GM04503 (cell line): ENCODE results near the gene PTGER2.
A peak's percentile ranks its signal among the peaks of the same experiment; 100 is the strongest.

Experiments used
- DNase-seq: peaks from one replicate; pipeline ENCODE4 v3.0.0-alpha.2; 2012; ENCODE audit warnings: low read depth

Gene PTGER2

GRCh38 chr14:52339262-52339661, 25.1 kb downstream of the PTGER2 start:
- no peak for DNase-seq

DNA sequence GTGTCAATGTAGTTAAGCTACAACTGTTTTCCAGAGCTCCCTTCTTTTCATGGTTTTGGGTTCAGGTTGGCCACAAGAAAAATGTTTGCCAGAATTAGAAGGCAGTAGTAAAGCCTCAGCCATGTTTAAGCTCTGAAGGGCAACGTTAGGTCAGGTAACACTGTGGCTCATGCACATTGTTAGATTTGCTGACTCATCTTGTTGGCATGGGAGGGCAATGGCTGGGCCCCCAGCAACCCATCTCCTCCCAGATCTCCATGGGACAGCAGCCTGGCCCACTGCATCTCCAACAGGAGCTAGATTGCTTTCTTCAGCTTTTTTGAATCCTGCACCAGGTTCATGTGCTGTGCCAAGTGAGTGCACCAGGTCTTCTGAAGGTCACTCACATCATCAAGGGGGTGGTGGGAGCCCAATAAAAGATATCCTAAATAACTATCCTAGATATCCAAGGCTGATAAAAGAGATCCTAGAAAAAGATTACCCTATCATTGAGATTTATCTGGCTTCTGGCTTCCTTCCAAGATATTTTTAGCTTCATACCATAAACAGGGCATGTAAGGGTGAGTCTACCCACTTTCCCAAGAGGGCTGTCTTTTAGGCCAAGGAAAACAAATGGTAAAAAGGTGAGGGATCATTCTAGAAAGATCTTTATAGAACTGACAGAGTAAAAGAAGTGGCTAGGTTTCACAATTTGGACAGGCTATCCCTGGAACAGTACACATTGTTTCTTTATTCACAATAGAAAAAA, 28.9 kb downstream of the PTGER2 start:
- DNase-seq, result no peak

DNA sequence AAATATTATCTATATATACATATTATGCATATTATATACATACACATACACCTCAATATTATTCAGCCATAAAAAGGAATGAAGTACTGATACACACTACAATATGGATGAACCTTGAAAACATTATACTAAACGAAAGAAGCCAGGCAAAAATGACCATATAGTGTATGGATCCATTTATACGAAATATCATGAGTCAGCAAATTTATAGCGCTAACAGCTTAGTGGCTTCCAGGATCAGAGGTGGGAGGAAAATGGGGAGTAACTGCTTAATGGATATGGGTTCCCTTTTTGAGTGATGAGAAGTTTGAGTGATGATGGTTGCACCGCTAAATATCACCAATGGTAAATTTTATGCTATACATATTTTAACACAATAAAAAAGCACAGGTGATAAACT, 32.7 kb downstream of the PTGER2 start:
- no peak for DNase-seq

DNA sequence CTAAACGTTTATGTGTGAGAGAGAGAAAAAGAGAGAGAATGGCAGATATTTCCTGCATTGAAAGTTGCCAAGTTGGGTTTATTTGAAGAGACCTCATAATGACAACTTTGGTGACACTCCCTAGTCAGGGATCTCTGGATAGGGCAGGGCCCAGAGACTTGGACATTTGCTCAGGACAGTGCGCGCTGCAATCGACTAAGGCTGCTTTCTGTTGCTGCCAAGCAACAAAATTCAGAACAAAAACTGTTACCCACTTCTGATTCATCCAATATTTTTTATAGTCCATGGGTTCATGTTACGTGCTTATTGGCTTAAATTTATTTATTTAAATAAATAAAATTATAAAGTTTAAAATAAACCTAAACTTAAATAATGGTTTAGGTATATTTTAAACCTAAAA, 34.2 kb downstream of the PTGER2 start:
- DNase-seq, result no peak

DNA sequence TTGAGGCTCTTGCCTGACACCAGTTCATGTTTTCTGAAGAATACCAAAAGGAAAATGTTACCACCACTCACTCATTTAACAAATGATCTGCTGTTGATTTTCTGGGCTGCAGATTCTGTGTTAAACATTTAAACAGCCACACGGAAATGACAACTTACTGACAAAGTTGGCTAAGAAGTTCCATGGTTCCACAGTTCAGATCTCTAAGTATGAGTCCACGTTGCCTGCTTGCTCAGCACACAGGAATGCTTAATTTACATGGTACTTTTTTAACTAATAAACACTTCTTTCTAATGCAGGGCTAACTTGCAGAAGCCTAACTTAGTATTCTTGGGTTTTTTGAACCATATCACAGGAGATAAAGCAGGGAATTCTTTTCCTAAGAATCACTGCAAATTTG, 34.7 kb downstream of the PTGER2 start:
- no peak for DNase-seq

DNA sequence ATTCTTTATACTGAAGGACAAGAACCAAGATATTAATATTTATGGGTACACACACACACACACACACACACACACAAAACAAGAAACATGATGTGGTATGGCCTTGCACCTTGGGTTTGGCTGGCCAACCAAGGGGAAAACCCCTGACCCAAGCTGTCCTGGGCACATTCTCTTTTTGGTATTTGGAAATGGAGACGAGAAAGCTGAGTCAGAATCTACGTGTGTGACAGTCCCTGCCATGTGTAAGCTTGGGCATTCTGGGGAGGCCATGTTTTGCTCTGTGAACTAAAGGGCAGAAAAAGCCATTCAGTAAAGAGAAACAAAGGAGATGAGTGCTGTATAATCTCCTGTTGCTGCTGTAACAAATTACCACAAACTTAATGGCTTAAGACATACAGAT, 35.6 kb downstream of the PTGER2 start:
- DNase-seq, result no peak

DNA sequence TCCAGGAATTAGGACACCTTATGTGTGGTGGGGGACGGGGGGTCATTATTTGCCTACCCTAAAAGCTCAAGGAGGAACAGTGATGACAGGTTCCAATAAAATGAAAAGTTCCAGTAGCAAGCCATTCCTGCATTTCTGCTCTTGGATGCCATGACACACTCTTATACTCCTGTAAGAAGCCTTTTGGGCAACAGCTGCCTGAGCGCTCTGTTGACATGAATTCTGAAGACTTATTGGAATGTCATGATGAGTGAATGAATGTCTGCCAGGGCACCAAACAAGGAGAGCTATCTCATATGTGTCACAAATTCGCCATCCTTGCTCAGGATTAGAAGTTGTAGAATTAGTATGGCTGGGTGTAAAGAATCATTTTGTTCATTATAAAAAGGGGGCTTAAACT, 36.3 kb downstream of the PTGER2 start:
- DNase-seq, result no peak

DNA sequence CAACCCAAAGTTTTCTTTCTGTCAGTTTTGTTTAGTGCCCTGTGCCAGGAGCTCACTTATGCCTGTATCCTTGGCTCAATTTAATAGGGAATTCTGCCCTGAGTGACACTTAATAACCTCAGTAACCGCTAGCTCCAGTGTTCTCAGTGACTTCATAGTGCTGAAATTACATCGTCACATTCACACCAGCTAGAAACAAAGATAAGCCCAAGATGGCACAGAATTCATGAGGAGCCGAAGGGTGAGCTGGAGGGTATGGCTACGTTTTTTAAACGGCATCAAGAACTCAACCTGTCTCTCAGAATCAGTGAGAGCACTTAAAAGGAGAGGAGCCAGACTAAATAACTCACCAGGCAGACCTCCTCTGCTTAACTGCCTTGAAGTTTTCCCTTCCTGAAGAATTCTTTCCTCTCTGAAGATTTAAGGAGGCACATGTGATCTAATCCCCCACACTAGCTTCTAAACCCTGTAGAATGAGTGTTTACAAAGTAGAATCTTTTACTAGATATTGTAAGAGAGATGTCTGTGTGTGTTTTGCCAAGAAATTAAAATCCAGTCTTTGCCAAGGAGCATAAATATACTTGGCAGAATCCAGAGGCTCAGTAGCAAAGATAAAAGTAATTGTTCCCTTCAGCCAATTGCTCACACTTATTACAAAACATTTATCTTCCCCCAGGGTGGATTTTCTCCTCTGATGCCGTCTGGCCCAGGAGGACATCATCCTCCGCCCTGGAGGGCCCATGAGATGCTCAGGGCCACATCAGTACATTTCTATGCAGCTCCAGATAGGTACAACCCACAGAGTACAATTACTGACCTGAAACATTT, 37.3 kb downstream of the PTGER2 start:
- peak; percentile 74 for DNase-seq

DNA sequence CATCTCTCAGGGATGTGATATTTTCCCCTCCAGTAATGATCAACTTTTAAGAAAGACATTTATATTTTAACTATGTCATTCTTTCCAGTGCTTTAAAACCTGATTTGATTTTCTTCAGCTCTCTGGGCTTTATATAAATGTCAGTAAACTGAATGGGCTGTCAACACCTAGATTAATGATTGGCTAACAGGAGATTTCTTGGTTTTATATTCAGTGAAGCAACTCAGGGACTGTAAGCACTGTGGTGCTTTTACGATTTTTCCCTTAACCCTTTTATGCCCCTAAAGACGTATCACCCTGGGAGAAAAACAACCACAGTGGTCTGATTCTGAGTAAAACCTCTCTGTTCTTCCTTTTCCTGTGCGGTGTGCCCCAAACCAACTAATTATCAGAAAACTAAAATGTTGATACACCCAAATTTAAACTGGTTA, 38.0 kb downstream of the PTGER2 start:
- DNase-seq, result no peak

GRCh38 chr14:52352569-52352968, 38.5 kb downstream of the PTGER2 start:
- DNase-seq, result no peak

DNA sequence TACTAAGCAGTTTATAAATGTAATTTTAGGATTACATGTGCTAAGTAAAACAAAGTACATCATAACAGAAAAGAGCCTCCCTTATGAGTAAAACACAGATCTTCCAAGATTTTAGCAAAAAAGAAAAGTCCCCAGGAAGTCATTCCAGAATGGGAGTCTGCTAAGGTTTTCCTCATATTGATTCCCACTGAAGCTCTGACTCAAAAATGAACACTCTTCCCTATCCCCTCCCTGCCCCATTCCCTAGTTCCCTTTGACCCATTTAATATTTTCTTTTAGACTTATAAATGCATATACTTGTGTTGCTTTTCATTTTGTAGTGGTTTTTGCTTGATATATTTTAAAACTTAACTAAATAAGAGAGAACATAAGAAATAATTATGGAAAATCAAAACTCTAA, 40.1 kb downstream of the PTGER2 start:
- no peak for DNase-seq

DNA sequence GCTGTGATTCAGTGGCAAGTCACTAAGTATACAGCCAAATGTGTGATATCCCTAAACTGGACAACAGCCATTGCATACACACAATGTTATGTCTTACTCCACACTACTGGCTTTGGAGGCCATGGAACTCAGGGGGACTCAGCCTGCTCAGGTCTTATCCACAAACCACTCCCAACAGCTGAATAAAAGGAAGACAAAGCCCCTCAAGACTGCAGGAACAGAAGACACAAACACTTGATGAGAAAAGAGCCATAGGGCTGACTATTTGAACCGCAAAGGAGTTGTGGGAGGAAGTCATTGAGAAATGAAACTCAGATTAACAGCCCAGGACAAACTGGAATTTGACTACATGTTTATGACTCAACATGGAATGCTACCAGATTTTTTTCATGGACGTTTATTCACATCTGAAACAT, 40.9 kb downstream of the PTGER2 start:
- DNase-seq, result peak; percentile 93

DNA sequence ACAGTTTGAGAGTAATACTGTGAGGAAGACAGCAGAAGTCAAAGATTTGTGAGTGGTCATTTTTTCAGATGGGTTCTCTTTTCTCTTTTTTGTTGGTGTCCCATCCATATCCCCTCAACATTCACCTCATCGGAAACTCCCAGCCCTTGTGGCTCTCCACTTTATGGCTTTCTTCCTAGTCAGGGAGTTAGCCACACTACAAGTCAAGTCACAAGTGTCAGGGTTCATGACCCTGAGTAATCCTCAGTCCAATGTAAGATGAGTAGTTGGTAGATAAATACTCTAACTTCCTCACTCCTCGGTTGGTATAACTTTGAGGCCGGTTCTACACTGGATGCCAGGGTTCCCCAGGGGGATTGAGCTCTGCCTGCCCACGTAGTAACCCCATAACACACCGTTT, 41.4 kb downstream of the PTGER2 start:
- DNase-seq, result no peak

DNA sequence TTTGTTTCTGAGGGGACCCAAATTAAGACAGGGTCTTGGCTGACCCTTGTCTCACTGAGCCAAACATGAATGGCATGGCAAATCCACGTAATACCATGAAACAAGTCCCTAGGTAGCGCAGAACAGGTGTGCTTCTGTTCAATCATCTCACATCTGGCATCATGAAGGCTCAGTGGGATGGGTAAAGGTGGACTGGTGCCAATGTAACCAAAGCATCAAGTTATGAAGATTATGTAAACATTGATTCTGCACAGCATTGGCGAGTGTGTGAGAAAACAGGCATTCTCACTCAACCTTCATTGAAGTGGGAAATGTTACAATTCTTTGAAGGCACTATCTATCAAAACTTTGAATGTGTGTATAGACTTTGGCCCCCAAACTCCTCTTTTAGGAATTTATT, 41.9 kb downstream of the PTGER2 start:
- no peak for DNase-seq

- no peak for DNase-seq
These were observed 46.7 kb downstream of the PTGER2 start for GRCh38 chr14:52360831-52361230.

DNA sequence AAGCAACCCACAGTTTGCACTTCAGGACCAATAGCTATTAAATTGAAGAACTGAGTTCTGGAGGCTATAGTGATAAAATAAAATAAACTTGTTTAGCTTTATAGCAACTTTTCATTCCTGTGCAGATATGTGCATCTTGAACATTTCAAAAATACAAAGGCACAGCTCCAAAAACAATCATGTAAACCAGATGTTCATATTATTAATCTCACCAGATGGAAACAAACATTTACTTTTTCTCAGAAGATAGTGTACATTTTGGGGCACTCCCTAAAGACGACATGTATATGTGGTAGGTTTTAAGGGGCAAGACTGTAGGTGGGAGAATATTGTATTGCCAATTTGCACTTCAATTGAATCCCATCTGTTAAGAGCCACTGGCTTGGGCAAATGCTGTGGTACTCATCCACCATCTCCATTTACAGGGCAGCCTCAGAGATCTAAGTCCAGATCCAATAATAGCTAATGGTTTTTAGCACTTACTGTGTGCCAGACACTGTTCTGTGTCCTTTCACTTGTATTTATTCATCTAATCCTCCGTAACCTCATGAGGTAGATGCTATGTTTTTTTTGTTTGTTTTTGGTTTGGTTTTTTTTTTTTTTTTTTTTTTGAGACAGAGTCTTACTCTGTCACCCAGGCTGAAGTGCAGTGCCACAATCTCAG, 49.1 kb downstream of the PTGER2 start:
- DNase-seq, result no peak

GRCh38 chr14:52363961-52364360, 49.8 kb downstream of the PTGER2 start:
- peak; percentile 95 for DNase-seq

GRCh38 chr14:52365071-52365470, 51.0 kb downstream of the PTGER2 start:
- peak; percentile 84 for DNase-seq

GRCh38 chr14:52366796-52367315, 52.7 kb downstream of the PTGER2 start:
- no peak for DNase-seq

- peak; percentile 90 for DNase-seq
These were observed 55.2 kb downstream of the PTGER2 start for GRCh38 chr14:52369305-52369801.

DNA sequence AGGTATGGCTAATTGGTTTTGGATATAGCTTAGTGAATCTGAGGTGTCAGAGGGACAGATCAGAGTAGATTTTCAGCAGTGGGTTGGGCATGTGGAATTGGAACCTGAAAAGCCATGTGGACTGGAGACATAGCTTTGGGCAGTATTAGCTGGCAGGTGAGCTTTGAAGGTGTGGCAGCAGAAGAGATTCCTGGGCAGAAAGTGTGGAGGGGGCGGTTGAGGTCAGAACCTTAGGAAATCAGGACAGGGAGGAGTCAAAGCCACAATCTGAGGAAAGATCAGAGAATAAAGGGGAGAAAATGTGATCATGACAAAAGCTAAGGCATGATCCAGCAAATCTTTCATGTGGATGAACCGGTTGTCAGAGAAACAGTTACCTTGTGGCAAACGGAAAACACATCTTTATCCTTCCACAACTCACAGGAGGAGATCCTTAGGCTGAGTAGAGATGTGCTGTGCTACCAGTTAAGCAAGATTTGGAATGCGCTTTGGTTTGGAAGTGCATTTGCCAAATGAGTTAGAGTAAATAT, 56.4 kb downstream of the PTGER2 start:
- no peak for DNase-seq

DNA sequence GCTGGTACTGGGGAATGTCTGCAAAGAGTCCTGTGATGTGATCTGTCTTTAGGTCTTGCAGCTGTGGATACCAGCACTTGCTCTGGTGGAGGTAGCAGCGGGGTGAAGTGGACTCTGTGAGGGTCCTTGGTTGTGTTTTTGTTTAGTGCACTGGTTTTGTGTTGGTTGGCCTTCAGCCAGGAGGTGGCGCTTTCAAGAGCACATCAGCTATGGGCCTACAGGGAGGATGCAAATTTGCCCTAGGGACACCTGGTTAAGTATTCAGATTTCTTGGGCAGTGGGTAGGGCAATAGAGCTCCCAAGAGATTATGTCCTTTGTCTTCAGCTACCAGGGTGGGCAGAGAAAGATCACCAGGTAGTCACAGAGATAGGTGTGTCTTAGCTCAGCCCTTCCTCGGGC, 63.8 kb downstream of the PTGER2 start:
- no peak for DNase-seq
